ENCODE measurements around the gene ALDH4A1.

DNA sequence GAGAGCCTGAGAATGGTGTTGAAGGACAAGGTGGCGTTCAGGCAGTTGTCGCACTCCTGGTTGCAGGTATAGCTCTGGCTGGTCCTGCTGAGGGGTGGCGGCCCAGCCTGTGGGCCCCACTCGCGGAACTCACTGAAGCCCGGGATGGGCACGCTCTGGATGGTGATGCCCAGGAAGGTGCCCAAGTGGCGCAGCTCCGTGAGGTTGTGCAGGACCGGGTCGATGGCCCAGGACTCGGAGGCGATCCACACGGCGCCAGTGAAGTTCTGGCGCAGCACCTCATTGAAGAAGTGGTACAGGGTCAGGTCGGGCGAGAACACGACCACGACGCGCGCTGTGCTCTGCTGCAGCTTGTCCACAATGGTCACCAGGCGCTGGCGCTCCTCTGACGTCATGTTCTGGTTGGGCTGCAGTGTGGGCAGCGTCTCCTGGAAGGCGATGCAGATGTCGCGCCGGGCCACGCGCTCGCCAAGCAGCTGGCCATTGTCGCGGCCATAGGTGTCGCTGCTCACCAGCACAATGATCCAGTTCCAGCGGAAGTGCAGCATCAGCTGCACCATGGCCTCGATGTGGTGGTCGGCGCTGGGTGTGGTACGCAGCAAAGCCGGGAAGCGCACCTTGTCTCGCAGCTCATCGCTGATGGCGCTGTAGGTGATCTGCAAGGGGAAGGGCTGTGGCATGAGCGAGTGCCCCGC is 47.9 kb downstream of the ALDH4A1 start:
- no peak for TF ChIP-seq POLR2A (IDR thresholded peaks at IDR 0.05; ENCODE audit: low read depth)
- TF ChIP-seq, protein P1, sequence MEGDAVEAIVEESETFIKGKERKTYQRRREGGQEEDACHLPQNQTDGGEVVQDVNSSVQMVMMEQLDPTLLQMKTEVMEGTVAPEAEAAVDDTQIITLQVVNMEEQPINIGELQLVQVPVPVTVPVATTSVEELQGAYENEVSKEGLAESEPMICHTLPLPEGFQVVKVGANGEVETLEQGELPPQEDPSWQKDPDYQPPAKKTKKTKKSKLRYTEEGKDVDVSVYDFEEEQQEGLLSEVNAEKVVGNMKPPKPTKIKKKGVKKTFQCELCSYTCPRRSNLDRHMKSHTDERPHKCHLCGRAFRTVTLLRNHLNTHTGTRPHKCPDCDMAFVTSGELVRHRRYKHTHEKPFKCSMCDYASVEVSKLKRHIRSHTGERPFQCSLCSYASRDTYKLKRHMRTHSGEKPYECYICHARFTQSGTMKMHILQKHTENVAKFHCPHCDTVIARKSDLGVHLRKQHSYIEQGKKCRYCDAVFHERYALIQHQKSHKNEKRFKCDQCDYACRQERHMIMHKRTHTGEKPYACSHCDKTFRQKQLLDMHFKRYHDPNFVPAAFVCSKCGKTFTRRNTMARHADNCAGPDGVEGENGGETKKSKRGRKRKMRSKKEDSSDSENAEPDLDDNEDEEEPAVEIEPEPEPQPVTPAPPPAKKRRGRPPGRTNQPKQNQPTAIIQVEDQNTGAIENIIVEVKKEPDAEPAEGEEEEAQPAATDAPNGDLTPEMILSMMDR (IDR thresholded peaks at IDR 0.05): no peak
- TF ChIP-seq EP300 (IDR thresholded peaks at IDR 0.05): no peak

Measured in esophagus muscularis mucosa (tissue), 4 donors.